ENCODE results near the gene DUSP2.

GRCh38 chr2:96100893-96101304 is 44.3 kb downstream of the DUSP2 start:
- TF ChIP-seq GATA2 (IDR thresholded peaks at IDR 0.05; ENCODE audit: low read depth, low read length) (no peak), GATA3 (IDR thresholded peaks at IDR 0.05; ENCODE audit: low read depth, low read length) (no peak)
